ENCODE measurements around the gene ATRIP.

The ATRIP gene

GRCh38 chr3:48425281-48425812, 21.2 kb upstream of the ATRIP start:
- DNase-seq: no peak

DNA sequence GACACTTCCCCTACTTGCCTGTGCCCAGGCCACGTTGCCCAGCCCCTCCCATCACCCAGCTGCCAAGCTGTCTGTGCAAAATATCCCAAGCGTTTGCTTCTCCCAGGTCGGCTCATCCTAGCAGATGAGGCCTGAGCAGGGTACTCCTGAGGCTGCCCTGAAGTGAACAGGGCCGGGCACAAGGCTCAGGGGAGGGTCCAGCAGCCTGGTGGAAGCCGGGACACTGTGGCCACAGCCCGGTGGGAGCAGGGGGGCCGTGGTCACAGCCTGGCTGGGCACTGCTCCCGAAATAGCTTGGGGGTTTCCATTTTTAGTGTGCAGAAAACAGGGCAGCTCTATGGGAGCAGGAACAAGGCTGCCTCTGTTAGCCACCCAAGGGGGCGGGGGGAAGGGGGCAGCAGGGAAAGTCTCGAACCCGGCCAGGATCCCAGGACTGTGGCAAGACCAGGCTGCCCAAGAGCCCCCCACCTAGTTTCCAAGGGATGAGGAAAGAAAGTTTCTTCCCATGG, 20.1 kb upstream of the ATRIP start:
- DNase-seq: no peak

DNA sequence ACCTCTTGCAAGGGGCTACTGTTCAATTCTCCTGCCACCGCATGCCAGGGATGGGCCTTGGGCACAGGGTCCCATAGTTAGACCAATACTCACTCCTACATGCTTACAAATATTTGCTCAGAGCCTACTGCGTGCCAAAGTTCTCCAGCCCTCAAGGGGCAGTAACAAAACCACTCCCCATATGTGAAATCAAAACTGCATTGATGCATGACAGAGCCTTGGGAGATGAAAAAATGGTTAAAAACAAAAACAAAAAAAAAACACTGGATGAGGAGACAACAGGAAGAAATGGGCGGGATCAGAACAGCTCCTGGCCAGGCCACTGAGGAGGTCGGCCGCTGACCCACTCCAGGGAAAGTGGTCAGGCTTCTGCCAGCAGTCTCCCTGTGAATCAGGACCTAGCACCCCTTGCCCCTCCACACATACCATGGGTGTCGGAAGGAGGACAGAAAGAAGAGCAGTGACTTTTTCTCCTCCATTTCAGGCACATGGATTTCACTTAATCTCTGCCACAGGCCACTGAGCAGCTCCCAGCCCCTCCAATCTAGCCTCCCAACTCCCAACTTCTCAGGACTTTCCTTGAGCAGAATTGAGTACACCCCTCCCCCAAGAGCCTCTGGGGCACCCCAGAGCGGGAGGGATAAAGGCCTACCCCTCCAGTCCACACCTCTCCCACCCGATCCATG, 19.4 kb upstream of the ATRIP start:
- no peak for DNase-seq

GRCh38 chr3:48427630-48427962, 18.9 kb upstream of the ATRIP start:
- DNase-seq: no peak

- no peak for DNase-seq
These were observed 18.4 kb upstream of the ATRIP start for GRCh38 chr3:48428088-48428571.

DNA sequence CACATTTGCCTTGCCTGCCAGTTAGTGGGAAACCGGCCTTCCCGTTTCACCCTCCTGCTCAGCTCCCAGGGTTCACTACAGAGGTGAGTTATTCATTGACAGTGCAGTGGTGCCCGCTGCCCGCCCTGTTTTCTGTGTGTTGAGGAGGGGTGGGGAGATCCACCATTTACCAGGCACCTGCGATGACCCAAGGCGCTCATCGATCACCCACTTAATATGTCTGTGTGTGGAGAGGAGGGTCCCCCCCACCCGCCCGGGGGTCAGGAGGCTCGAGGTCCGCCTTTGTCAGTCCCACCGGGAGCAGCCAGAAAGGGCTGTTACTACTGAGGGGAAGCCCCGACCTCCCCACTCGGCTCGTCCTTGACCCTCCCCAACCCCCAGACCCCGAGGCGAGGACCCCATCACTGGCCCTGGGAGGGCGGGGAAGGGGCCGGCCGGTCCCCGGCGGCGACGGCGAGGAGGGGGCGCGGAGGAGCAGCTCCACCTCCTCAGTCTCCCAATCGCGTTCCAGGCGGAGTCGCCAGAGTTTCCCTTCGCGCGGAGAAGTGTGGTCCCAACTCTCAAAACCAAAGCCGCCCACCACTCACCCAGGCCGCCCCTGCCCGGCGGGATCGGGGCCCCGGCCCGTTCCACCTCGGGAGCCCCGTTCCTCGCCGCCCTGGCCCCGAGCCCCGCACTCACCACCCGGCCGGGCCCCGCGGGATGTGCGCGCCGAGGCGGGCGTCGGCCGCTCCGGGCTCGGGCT, 17.8 kb upstream of the ATRIP start:
- DNase-seq: peak; percentile 17

- peak; percentile 57 for DNase-seq
These were observed 17.1 kb upstream of the ATRIP start for GRCh38 chr3:48429317-48429959.

- peak; percentile 59 for DNase-seq
These were observed 16.4 kb upstream of the ATRIP start, which contains the start of gene PLXNB1 for GRCh38 chr3:48429960-48430707. TSS of gene PLXNB1 (minus strand) at chr3:48430086. CDS start at chr3:48424611, 5,475 bp downstream.

DNA sequence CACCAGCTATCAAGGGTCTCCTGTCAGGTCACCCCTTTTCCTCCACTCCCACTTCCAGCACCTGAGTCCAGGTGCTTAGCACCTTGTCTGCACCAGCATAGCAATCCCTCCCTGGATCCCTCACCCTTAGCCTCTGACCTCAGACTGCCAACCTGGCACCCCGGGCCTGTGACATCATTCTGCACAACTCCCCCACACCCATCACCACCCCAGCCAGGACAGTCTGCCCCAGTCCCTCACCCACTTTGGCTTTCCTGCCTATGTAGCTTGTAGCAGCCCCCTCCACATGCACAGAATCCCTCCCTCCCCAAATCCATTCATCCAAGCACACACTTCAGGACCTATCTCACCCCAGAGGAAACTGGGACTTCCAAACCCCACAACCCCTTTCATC, 15.8 kb upstream of the ATRIP start:
- no peak for DNase-seq

- no peak for DNase-seq
These were observed 15.1 kb upstream of the ATRIP start for GRCh38 chr3:48431224-48432029.

- no peak for DNase-seq
These were observed 13.8 kb upstream of the ATRIP start for GRCh38 chr3:48432411-48433371.

- no peak for DNase-seq
These were observed 12.9 kb upstream of the ATRIP start for GRCh38 chr3:48433472-48434118.

- no peak for DNase-seq
These were observed 11.8 kb upstream of the ATRIP start for GRCh38 chr3:48434591-48435222.

- DNase-seq: no peak
These were observed 11.3 kb upstream of the ATRIP start for GRCh38 chr3:48435223-48435595.

DNA sequence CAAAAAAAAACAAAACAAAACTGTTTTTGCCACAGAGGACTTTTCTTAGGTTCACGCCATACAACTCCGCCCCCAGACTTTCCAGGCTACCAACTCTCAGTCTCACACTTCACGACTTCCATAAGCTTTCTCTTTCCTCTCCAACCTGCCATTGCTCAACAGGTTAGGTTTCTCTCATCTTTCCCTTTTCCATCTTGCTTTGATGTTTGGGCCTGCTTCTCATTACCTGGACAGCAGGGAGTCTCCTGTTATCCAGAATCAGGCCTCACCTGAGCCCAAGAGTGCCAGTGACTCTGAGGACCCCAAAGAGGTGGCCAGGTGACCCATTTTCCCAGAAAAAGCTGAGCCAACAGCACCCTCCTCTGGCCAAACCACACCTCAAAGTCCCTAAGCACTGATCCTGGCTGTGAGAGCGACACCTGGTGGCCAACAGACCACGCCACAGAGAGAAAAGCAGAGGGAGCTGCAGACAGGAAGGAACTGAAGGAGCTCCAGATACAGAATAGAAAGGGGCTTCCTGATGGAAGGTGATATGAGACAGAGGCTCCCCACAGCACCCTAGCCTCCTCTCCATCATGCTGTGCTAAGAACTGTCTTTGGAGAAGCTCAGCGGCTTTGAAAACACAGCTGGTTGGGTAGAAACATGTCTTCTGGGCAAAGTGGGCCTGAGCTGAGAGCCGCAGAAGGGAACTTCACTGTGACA, 10.6 kb upstream of the ATRIP start:
- peak; percentile 81 for DNase-seq

DNA sequence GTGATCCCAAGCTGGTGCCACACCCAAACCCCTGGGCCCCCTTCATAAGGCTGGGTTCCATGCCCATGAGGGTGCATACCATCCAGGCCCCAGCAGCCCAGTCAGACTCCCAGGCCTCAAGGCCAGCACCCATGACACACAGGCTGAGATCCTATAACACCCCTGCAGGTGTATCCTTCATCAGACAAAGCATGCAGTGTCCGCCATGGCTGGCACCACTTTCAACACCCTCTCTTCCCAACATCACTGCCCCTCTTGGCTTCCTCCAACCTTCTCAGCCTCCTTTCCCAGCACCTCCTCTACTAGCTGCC, 10.1 kb upstream of the ATRIP start:
- no peak for DNase-seq

DNA sequence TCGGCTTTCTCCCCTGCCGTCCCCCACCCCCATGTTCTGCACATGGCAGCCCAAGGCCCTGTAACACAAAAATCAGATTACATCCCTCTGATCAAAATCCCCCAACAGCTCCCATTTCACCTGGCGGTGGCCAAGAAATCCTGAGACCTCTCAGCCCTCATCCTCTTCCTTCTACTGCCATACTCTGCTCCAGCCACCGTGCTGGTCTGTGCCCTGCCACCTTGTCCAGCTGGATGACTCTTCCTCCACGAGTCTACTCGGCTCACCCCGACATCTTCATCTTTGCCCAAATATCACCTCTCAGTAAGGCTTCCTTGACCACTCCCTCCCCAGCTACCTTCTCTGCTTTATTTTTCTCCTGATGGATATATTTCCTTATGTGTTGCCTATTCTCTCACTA, 9.7 kb upstream of the ATRIP start:
- no peak for DNase-seq

DNA sequence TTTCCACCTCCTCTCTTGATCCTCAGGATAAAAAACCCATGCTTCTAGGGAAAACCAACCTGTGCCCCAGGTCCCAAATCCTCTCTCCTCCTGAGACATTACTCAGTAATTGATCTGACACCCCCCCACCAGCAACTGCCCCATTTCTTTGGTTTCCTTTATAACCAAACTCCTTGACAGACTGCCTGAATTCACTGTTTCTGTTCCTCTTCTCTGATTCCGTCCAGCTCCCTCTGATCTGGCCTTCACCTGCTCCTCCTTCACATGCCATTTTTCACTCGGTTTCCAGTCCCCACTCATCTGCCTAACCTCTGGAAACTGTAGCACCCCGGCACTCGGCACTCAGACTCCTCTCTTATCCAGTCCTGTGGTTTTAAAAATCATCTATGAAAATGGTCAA, 8.7 kb upstream of the ATRIP start:
- DNase-seq: no peak
